ENCODE measurements around the gene WWOX.
"Not testable (repeated sequence)": the region's sequence is repeated elsewhere in the genome, so short reads cannot be mapped to it uniquely, and the experiment has no call there.

Gene WWOX

DNA sequence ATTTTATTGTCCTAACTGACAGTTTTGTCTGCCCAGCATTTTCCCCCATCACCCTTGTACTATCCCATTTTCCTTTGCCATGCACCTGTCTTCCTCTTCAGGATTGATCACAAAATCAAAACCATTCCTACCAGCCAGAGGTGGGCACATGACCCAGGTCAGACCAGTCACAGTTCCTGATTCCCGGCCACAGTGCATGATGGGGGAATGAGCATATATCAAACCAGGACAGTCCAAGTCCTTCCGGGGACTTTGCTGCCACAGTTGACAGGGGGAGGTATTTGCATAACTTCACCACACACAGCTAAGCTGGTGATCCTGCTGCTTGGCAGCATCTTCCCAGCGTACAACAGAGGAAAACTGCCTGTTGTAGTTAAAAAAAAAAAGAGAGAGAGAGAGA lies 493.9 kb downstream of the WWOX start:
- DNase-seq: no peak

DNA sequence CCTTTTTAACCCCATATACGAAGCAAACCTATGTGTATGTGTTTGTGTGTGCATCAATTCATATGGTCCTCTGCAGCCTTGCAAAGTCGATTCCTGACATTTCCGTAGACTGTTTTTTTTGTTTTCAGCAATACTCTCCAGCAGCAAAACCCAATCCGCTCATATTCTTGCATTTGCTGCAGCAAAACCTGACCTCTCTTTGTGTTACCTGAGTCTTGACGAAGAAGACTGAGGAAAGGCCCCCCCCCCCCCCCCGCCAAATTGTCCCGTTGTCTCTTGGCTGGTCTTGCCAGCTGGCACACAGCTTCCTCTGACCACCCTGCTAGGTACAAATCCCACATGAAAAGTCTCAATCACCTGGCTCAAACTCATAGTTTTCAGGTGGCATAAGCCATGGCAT lies 494.7 kb downstream of the WWOX start:
- no peak for DNase-seq

- no peak for DNase-seq
These were observed 497.0 kb downstream of the WWOX start for GRCh38 chr16:78596348-78596995.

GRCh38 chr16:78596996-78597422 lies 497.6 kb downstream of the WWOX start:
- DNase-seq: no peak

- no peak for DNase-seq
These were observed 498.5 kb downstream of the WWOX start for GRCh38 chr16:78597809-78598570.

DNA sequence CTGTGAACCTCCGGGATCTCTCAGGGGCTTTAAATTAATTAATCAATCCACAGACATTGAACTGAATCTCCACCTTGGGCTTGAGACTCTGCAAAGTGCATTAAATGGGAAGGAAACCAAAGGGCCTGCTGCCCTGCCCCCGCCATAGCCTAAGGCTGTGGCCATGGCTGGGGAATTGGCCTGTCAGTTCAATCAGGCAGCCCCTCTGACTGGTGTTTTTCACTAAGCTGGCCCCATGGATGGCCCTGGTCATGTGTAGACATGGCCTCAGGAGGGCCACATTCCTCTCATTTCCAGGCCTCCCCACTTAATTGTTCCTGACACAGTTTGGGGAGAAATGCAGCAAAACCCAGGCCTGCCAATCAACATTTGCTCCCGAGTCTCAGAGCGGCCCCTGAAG lies 499.8 kb downstream of the WWOX start:
- no peak for DNase-seq

DNA sequence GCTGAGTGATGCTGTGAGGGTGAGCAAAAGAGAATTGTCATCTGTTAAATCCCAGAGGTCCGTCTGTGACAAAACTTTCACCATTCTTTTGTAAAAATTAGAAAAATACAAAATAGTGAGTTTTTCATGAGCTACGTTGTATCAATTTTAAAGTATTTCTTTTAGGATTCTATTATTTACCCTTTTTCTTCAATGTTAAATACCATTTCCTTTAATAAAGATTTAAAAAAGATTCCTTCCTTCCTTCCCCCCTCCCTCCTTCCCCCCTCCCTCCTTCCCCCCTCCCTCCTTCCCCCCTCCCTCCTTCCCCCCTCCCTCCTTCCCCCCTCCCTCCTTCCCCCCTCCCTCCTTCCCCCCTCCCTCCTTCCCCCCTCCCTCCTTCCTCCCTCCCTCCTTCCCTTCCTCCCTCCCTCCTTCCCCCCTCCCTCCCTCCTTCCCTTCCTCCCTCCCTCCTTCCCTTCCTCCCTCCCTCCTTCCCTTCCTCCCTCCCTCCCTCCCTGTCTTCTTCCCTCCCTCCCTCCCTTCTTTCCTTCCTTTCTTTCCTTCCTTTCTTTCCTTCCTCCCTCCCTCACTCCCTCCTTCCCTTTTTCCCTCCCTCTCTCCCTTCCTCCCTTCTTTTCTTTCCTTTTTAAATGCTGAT lies 505.1 kb downstream of the WWOX start:
- DNase-seq: not testable (repeated sequence)

DNA sequence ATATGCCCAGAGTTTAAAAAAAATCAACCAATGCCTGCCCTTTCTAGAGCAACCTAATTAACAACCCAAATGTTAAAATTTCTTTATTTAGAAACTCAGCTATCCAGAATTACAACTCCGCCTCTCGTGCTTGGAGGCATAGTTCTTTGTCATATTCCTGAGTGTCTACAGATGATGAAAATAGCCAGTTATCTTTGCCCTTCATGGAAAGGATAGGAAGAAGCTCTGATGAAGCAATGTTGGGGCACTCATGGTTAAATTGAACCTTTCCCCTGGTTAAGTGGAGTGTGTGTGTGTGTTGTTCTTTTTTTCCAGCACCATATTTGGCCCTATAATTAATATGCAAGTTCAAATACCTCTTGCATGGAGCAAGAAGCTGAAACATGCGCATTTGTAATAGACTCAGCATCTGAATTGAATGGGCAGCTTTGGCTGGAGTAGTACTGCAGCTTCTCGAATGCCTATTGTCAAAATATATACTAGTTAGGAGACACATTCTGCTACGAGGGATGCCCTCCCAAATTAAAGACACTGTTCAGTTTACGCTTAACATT lies 506.2 kb downstream of the WWOX start:
- DNase-seq: no peak

- no peak for DNase-seq
These were observed 507.1 kb downstream of the WWOX start for GRCh38 chr16:78606545-78606944.

DNA sequence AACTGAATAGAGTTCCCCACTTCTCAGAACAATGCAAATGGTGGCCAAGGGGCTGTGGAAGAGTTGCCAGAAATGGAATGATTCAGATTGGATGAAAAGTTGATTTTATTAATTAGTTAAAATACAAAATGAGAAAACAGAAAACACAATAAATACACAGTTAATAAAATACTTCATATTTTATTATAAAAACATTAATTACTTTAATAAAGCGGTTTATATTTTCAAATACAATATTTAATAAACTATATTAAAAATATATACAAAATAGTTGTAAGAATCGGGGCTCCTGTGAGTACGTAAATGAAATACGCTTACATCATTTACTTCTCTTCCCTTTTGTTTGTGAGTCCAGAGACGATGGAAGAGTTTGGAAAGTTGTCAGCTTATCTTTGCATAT lies 507.6 kb downstream of the WWOX start:
- no peak for DNase-seq

GRCh38 chr16:78607465-78607864 lies 508.0 kb downstream of the WWOX start:
- no peak for DNase-seq

DNA sequence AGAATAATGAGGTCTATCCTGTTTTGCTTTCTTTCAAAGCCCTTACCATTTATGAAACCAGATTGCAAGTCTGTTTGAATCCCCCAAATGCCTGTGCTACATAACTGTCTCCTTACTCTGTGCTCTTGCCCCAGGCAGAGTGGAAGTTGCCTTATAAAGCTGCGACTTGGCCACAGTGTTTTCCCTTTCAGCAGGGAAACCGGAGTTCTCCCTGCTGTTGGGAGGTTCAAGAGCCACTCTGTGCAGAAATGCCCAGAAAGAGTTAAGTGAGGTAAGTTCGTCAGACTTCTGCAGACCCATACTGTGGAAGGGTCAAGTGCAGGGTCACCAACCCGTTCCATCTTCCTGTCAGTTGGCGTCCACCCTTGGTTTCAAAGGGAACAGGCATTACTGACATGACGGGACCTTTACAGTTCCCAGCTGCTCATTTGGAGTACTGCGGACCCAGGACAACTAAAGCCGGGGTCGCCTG lies 508.9 kb downstream of the WWOX start:
- no peak for DNase-seq

- DNase-seq: no peak
These were observed 510.2 kb downstream of the WWOX start for GRCh38 chr16:78609402-78610274.

GRCh38 chr16:78611318-78611717 lies 511.9 kb downstream of the WWOX start:
- DNase-seq: no peak

- DNase-seq: no peak
These were observed 520.4 kb downstream of the WWOX start for GRCh38 chr16:78619811-78620210.

GRCh38 chr16:78620291-78620690 lies 520.8 kb downstream of the WWOX start:
- DNase-seq: no peak

DNA sequence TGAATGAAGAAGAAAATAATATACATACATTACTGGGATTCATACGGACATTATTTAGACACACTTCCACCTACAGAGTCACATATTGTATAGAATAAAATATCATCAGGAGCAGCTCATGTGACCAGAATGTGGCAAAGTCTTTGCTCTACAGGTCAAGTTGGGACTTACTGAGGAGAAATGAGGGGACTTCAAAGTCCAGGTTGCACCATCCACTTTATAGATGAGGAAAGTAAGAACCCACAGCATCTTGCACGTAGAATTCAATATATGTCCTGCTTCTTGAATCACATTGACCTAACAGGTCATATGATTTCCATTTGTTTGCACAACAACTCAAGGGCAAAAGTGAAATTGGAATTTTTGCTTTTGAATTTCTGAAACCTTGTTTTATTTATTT lies 524.3 kb downstream of the WWOX start:
- DNase-seq: no peak

GRCh38 chr16:78624366-78624765 lies 524.9 kb downstream of the WWOX start:
- DNase-seq: no peak

- no peak for DNase-seq
These were observed 529.1 kb downstream of the WWOX start for GRCh38 chr16:78628461-78629045.

- no peak for DNase-seq
These were observed 529.7 kb downstream of the WWOX start for GRCh38 chr16:78629173-78629572.

DNA sequence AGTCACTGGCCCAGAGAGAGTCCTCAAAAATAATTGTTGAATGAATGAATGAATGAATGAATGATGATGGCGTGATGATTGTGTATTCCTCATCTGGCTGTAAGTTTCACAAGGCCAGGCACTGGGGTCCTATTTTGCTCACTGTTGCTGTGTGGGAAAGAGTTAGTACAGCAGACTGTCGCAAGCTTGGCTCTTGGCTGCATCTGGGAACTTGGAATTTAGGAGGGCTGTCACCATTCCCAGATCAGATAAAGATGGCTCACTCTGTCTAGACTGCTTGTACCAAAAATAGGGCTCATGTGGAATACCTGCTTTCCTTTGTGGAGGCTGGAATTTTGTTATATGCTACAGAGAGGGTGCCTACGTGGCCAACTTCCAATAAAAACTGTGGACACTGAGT lies 530.6 kb downstream of the WWOX start:
- DNase-seq: no peak

GRCh38 chr16:78633551-78633950 lies 534.1 kb downstream of the WWOX start:
- no peak for DNase-seq

Measured in femur (tissue), 1 donor.